C4-2B (cell line): ENCODE measurements around the gene HIP1.

Experiments used
- H3K27ac ChIP-seq: fragments of 450-650 bp; 2 replicates; pipeline ENCODE4 v1.5.1; 2017
- CTCF ChIP-seq: fragments of 450-650 bp; conservative IDR thresholded peaks from 2 replicates; pipeline ENCODE4 v1.5.1; 2017; ENCODE audit warnings: mild to moderate bottlenecking
- ZFX ChIP-seq: fragments of 450-650 bp; IDR thresholded peaks from 2 replicates; pipeline ENCODE4 v1.6.1; 2017

The HIP1 gene

GRCh38 chr7:75663302-75663907 is 75.3 kb downstream of the HIP1 start:
- no peak overlapping the region for H3K27ac ChIP-seq
- no peak for TF ChIP-seq ZFX

- no peak overlapping the region for H3K27ac ChIP-seq
- TF ChIP-seq CTCF (no peak), ZFX (no peak)
These were observed 76.0 kb downstream of the HIP1 start for GRCh38 chr7:75662579-75663301.

GRCh38 chr7:75660566-75661215 is 78.0 kb downstream of the HIP1 start:
- no peak overlapping the region for H3K27ac ChIP-seq
- TF ChIP-seq CTCF (no peak), ZFX (no peak)

GRCh38 chr7:75658802-75659201 is 79.9 kb downstream of the HIP1 start:
- TF ChIP-seq CTCF (no peak), ZFX (no peak)
- no peak overlapping the region for H3K27ac ChIP-seq

- no peak overlapping the region for H3K27ac ChIP-seq
- no peak for TF ChIP-seq CTCF
- no peak for TF ChIP-seq ZFX
These were observed 80.4 kb downstream of the HIP1 start for GRCh38 chr7:75658369-75658768.

GRCh38 chr7:75657866-75658265 is 80.9 kb downstream of the HIP1 start:
- TF ChIP-seq CTCF: no peak
- no peak for TF ChIP-seq ZFX

GRCh38 chr7:75656740-75657139 is 82.0 kb downstream of the HIP1 start:
- TF ChIP-seq CTCF (no peak), ZFX (no peak)
- H3K27ac ChIP-seq: no peak overlapping the region

More at GRCh38 chr7:75657866-75658265, 80.9 kb downstream of the HIP1 start:
- H3K27ac ChIP-seq: no peak overlapping the region
